Upper lobe of left lung (tissue), 4 donors: Measurements from ENCODE around the gene USP51.

Experiments
- CTCF ChIP-seq, 6 experiments: fragments of 450-650 bp in 4 of 6; fragments of 200-600 bp in 2 of 6; sonication (generic) in 2 of 6; IDR thresholded peaks; one replicate each; pipeline ENCODE4 v1.5.1; 2016 to 2019; ENCODE audit warnings: antibody characterized with exemption in 6 of 6
- EP300 ChIP-seq, 4 donors: sonication (generic); formaldehyde crosslinking; IDR thresholded peaks; one replicate each; pipeline ENCODE4 v1.5.1; 2017; ENCODE audit warnings: antibody characterized with exemption in 4 of 4, control low read depth in 2 of 4
- POLR2A ChIP-seq, 4 donors: fragments of 450-650 bp; IDR thresholded peaks; one replicate each; pipeline ENCODE4 v1.5.1; 2016 to 2017; ENCODE audit warnings: antibody characterized with exemption in 4 of 4, mild to moderate bottlenecking in 2 of 4
- POLR2AphosphoS5 ChIP-seq, 2 donors: sonication (generic); formaldehyde crosslinking; IDR thresholded peaks; one replicate each; pipeline ENCODE4 v1.5.1; 2017; ENCODE audit warnings: antibody characterized with exemption in 2 of 2

DNA sequence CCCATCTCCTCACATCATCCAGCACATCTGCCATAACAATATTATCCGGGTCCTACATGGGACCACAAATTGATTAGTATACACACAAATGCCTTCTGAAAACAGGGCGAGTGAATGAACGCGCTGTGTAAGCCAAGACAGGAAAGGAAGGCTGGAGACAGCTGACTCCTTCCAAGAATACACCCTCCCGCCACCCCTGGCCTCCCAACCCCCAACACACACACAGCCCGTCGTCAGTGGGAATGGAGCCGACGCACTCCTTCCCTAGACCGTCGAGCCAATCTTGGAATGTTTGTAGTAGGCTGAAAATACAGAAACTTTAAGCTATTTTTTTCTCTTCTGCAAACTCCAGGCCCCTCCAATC is 38.0 kb downstream of the USP51 start:
- TF ChIP-seq CTCF (IDR thresholded peaks at IDR 0.05): no peak
- TF ChIP-seq EP300 (IDR thresholded peaks at IDR 0.05): no peak
- no peak for TF ChIP-seq POLR2AphosphoS5 (IDR thresholded peaks at IDR 0.05)
- TF ChIP-seq POLR2A (IDR thresholded peaks at IDR 0.05): no peak
